Uterus (tissue), 2 donors: ENCODE data around the gene FARS2.

ENCODE experiments used
- POLR2A ChIP-seq, 2 donors: fragments of 450-650 bp; IDR thresholded peaks; one replicate each; pipeline ENCODE4 v1.6.1; 2016; ENCODE audit warnings: antibody characterized with exemption in 2 of 2, mild to moderate bottlenecking in 1 of 2, moderate library complexity in 1 of 2
- TF ChIP-seq, protein P1 (sequence below), 4 experiments: fragments of 200-600 bp in 2 of 4; fragments of 450-650 bp in 2 of 4; sonication (generic) in 2 of 4; IDR thresholded peaks; one replicate each; pipeline ENCODE4 v1.5.1; 2016 to 2019; ENCODE audit warnings: antibody characterized with exemption in 4 of 4, mild to moderate bottlenecking in 2 of 4, moderate library complexity in 1 of 4

GRCh38 chr6:5217356-5217755 lies 44.0 kb upstream of the FARS2 start:
- TF ChIP-seq, protein P1, sequence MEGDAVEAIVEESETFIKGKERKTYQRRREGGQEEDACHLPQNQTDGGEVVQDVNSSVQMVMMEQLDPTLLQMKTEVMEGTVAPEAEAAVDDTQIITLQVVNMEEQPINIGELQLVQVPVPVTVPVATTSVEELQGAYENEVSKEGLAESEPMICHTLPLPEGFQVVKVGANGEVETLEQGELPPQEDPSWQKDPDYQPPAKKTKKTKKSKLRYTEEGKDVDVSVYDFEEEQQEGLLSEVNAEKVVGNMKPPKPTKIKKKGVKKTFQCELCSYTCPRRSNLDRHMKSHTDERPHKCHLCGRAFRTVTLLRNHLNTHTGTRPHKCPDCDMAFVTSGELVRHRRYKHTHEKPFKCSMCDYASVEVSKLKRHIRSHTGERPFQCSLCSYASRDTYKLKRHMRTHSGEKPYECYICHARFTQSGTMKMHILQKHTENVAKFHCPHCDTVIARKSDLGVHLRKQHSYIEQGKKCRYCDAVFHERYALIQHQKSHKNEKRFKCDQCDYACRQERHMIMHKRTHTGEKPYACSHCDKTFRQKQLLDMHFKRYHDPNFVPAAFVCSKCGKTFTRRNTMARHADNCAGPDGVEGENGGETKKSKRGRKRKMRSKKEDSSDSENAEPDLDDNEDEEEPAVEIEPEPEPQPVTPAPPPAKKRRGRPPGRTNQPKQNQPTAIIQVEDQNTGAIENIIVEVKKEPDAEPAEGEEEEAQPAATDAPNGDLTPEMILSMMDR (IDR thresholded peaks at IDR 0.05) = no peak
- no peak for TF ChIP-seq POLR2A (IDR thresholded peaks at IDR 0.05)
